Activated B cell treated with CpG ODN at 0.5 μM for 24 hours (primary cell): ENCODE measurements around the gene LIPA. TPM values are rescaled to one million over a fixed set of nuclear protein-coding genes. Genes with fewer than 3 reads are reported as not detected.

Source experiments
- ATAC-seq: fragments of 200-7000 bp; cut with Tn5 transposase; one replicate; pipeline ENCODE4 v1.10.0; 2021; ENCODE audit warnings: low read depth, mild to moderate bottlenecking, moderate library complexity
- CTCF ChIA-PET: fragments of 350-600 bp; sonication (Branson Sonifier 250); formaldehyde crosslinking; loops from one replicate; lab custom pipeline; 2021; ENCODE audit warnings: antibody characterized with exemption; lab: Charles Lee
- POLR2A ChIA-PET: fragments of 350-600 bp; sonication (Branson Sonifier 250); formaldehyde crosslinking; loops from one replicate; lab custom pipeline; 2021; ENCODE audit warnings: antibody characterized with exemption; lab: Charles Lee
- DNase-seq: peaks from one replicate; pipeline ENCODE4 v3.0.0; 2022
- H3K27ac Mint-ChIP-seq: one replicate; pipeline ENCODE4 v1.8.0; 2020; ENCODE audit warnings: mixed read lengths
- H3K27me3 Mint-ChIP-seq: one replicate; pipeline ENCODE4 v1.8.0; 2021; ENCODE audit warnings: mixed read lengths
- H3K36me3 Mint-ChIP-seq: one replicate; pipeline ENCODE4 v1.8.0; 2021; ENCODE audit warnings: low read depth, mixed read lengths
- H3K4me1 Mint-ChIP-seq: one replicate; pipeline ENCODE4 v1.8.0; 2021; ENCODE audit warnings: mixed read lengths
- H3K4me3 Mint-ChIP-seq: one replicate; pipeline ENCODE4 v1.8.0; 2020; ENCODE audit warnings: mild to moderate bottlenecking, mixed read lengths
- H3K9me3 Mint-ChIP-seq: one replicate; pipeline ENCODE4 v1.8.0; 2020; ENCODE audit warnings: mixed read lengths
- CTCF ChIP-seq: fragments of 200-600 bp; IDR thresholded peaks from one replicate; pipeline ENCODE4 v1.8.0; 2022; ENCODE audit warnings: antibody characterized with exemption, mild to moderate bottlenecking
- intact Hi-C: fragments of 100-400 bp; cut with micrococcal nuclease; formaldehyde crosslinking; loops from one replicate; pipeline ENCODE4 v1.15.1; 2024
- total RNA-seq: library from RNA; stranded (reverse); gene quantifications from 2 replicates; pipeline ENCODE4 v1.2.3, GENCODE V29; 2022

LIPA gene
- total RNA-seq, 1 donor from 2014 or later, result 32.8 TPM

- Mint-ChIP-seq H3K9me3 (peaks cover 2% of the 10 kb centered on the region), H3K27me3 (no peaks in the 10 kb centered on the region), H3K4me1 (no peaks in the 10 kb centered on the region), H3K36me3 (peaks cover 74% of the 10 kb centered on the region), H3K27ac (no peak overlapping the region), H3K4me3 (peak overlapping the region; percentile 46)
- intact Hi-C loops, result no loop called here
- ATAC-seq, result no peak
- no peak for DNase-seq
- ChIA-PET POLR2A (no interaction called here), CTCF (interaction anchor here (1.1 to 1.4 kb wide), 3 partner anchors 25 to 195 kb away, joined by 3 to 4 read pairs (median 3); no protein-coding TSS in a partner anchor)
- TF ChIP-seq CTCF, result no peak
Measured at GRCh38 chr10:89224739-89225443, 26.7 kb downstream of the LIPA start.

- ChIA-PET CTCF (interaction anchor here (0.6 kb wide), 1 partner anchor 63 kb away, joined by 3 read pairs; no protein-coding TSS in a partner anchor), POLR2A (no interaction called here)
- peaks cover 63% of the 10 kb centered on the region for H3K36me3 Mint-ChIP-seq
- no peak for TF ChIP-seq CTCF
- peaks cover 8% of the 10 kb centered on the region for H3K4me1 Mint-ChIP-seq
- DNase-seq, result no peak
- H3K27me3 Mint-ChIP-seq, result no peaks in the 10 kb centered on the region
- no peak overlapping the region for H3K4me3 Mint-ChIP-seq
- H3K27ac Mint-ChIP-seq, result no peak overlapping the region
- no peak for ATAC-seq
- peaks cover 2% of the 10 kb centered on the region for H3K9me3 Mint-ChIP-seq
- intact Hi-C loops, result no loop called here
Measured at GRCh38 chr10:89221919-89222318, 29.7 kb downstream of the LIPA start.

GRCh38 chr10:89219513-89220218, 31.9 kb downstream of the LIPA start:
- Mint-ChIP-seq H3K36me3 (peaks cover 52% of the 10 kb centered on the region), H3K9me3 (no peaks in the 10 kb centered on the region), H3K4me3 (no peak overlapping the region), H3K27ac (no peak overlapping the region), H3K27me3 (no peaks in the 10 kb centered on the region), H3K4me1 (peaks cover 8% of the 10 kb centered on the region)
- intact Hi-C loops, result loop anchor here (10.0 kb wide), 1 partner anchor 655 kb away; no protein-coding TSS in a partner anchor
- ChIA-PET POLR2A (no interaction called here), CTCF (interaction anchor here (0.6 to 3.0 kb wide), 3 partner anchors 190 to 286 kb away, joined by 3 to 44 read pairs (median 32); no protein-coding TSS in a partner anchor)
- DNase-seq (no peak), ATAC-seq (no peak)
- TF ChIP-seq CTCF, result no peak

GRCh38 chr10:89217057-89217990, 34.3 kb downstream of the LIPA start:
- peak; percentile 49 for ATAC-seq

More at GRCh38 chr10:89217057-89217990, 34.3 kb downstream of the LIPA start:
- DNase-seq, result peak; percentile 20
- Mint-ChIP-seq H3K36me3 (peaks cover 40% of the 10 kb centered on the region), H3K9me3 (no peaks in the 10 kb centered on the region), H3K27me3 (peaks cover 2% of the 10 kb centered on the region), H3K4me3 (no peak overlapping the region), H3K4me1 (peaks cover 10% of the 10 kb centered on the region), H3K27ac (no peak overlapping the region)
- ChIA-PET POLR2A (interaction anchor here (0.7 to 1.1 kb wide), 2 partner anchors 105 to 283 kb away, joined by 3 read pairs; no protein-coding TSS in a partner anchor), CTCF (interaction anchor here (0.7 to 3.0 kb wide), 28 partner anchors 10 to 484 kb away, joined by 3 to 44 read pairs (median 4); partner anchors contain the start of genes CH25H, KIF20B, LIPA and STAMBPL1)
- intact Hi-C loops, result loop anchor here (1.0 to 10.0 kb wide), 7 partner anchors 26 to 653 kb away; no protein-coding TSS in a partner anchor
- no peak for TF ChIP-seq CTCF
